Peyer's patch (tissue), 4 donors: Measurements from ENCODE around the gene MRPL58. TPM values are rescaled to one million over a fixed set of nuclear protein-coding genes. Genes with fewer than 3 reads are reported as not detected.
A peak's percentile ranks its signal among the peaks of the same experiment; 100 is the strongest.
"Not testable (repeated sequence)": the region's sequence is repeated elsewhere in the genome, so short reads cannot be mapped to it uniquely, and the experiment has no call there.

ENCODE experiments used
- DNase-seq, 3 donors: peaks; one replicate each; pipeline ENCODE4 v3.0.0-alpha.2; 2017 to 2019
- H3K27ac ChIP-seq, 4 donors: fragments of 200-600 bp; sonication (generic); one replicate each; pipeline ENCODE4 v1.5.1; 2016 to 2019
- H3K27me3 ChIP-seq, 2 donors: fragments of 200-600 bp; sonication (generic); one replicate each; pipeline ENCODE4 v1.5.1; 2019
- H3K36me3 ChIP-seq, 3 donors: fragments of 200-600 bp; sonication (generic); one replicate each; pipeline ENCODE4 v1.5.1; 2016 to 2019
- H3K4me1 ChIP-seq, 4 donors: fragments of 200-600 bp; sonication (generic); one replicate each; pipeline ENCODE4 v1.5.1; 2016 to 2019
- H3K4me3 ChIP-seq, 4 donors: fragments of 200-600 bp; sonication (generic); 1 replicate in 3 of 4; 2 replicates in 1 of 4; pipeline ENCODE4 v1.5.1; 2016 to 2019; ENCODE audit warnings: mild to moderate bottlenecking in 1 of 4
- H3K9me3 ChIP-seq, 4 donors: fragments of 200-600 bp; sonication (generic); one replicate each; pipeline ENCODE4 v1.5.1; 2016 to 2019; ENCODE audit warnings: mild to moderate bottlenecking in 1 of 4
- CTCF ChIP-seq, 6 experiments: fragments of 450-650 bp in 4 of 6; fragments of 200-600 bp in 2 of 6; sonication (generic) in 1 of 6; IDR thresholded peaks; one replicate each; pipeline ENCODE4 v1.5.1; 2017 to 2019; ENCODE audit warnings: antibody characterized with exemption in 6 of 6, mild to moderate bottlenecking in 3 of 6, moderate library complexity in 1 of 6
- POLR2A ChIP-seq, 2 donors: fragments of 450-650 bp; IDR thresholded peaks; one replicate each; pipeline ENCODE4 v1.5.1; 2017; ENCODE audit warnings: antibody characterized with exemption in 2 of 2, mild to moderate bottlenecking in 2 of 2, moderate library complexity in 2 of 2
- total RNA-seq, 4 donors: library from RNA; depleted of rRNA; stranded (reverse); fragments of >200 nt; gene quantifications; one replicate each; pipeline ENCODE4 v1.1.0, GENCODE V29; 2016

The MRPL58 gene
- total RNA-seq = 10 to 100 TPM; 17.3 to 42.7 (median 32.2) TPM

DNA sequence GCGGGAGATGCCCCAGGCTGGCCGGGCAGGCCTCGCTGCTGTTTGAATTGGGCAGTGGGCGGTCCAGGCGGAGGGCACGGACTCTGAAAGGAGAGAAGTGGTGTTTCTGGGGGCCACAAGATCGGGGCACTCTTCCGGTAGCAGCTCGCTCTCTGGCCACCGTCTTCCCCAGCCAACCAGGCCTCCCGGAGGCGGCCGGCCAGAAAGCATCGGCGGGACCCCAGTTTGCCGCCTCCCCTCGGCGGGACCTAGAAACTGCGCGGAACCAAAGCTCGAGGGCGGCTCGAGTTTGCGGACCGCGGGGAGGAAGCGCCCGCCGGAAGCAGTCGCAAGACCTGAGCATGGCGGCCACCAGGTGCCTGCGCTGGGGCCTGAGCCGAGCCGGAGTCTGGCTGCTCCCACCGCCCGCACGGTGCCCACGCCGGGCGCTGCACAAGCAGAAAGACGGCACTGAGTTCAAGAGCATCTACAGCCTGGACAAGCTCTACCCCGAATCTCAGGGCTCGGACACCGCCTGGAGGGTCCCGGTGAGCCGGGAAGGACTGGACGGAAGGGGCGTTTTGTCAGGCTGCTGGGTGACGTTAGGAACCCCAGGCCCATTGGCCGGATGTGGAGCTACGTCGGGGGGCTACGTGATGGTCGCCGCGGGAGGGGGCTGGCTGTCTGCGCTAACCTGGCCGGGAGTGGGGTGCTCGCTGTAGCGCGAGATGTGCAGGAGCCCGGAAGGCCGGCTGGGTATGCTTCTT lies at the start of gene MRPL58:
MRPL58 (plus strand) TSS at position 325 of the 746 bp plus-strand sequence; CDS start at position 342, 17 bp downstream.
- Histone ChIP-seq H3K4me1 (peaks cover 0 to 23% (median 7%) of the 10 kb centered on the region in 4 donors), H3K36me3 (peaks cover 0 to 12% (median 0%) of the 10 kb centered on the region in 3 donors), H3K27ac (peak within 1 kb of the TSS; percentile 59 to 88 (median 80)), H3K9me3 (no peaks in the 10 kb centered on the region), H3K27me3 (no peaks in the 10 kb centered on the region), H3K4me3 (peak within 1 kb of the TSS; percentile 82 to 94 (median 88))
- TF ChIP-seq CTCF (IDR thresholded peaks at IDR 0.05) (peak; percentile 20 to 77 (median 54)), POLR2A (IDR thresholded peaks at IDR 0.05) (no peak)
- DNase-seq = peak; percentile 73 to 89 (median 87)

DNA sequence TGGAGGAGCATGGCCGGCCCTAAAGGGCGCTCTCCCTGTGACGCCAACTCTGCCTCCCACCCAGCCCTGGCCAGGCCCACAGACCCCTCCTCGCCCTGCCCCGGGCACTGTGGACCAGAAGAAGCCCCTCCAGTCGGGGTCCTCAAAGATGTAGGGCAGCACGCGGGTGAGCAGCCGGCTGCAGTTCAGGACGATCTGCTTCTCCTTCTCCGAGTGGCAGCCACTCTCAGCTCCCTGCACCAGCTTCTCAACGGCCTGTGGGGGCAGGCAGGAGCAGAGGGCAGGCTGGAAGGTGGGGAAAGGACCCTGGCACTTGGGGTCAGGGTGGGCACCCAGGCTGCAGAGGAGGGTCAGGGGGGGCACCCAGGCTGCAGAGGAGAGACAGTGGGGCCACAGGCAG lies 48.8 kb upstream of the MRPL58 start:
- no peak for DNase-seq
- no peaks in the 10 kb centered on the region for H3K36me3 ChIP-seq

GRCh38 chr17:74964246-74964761 lies 48.2 kb upstream of the MRPL58 start:
- Histone ChIP-seq H3K27ac (no peak overlapping the region), H3K4me3 (no peak overlapping the region), H3K27me3 (no peaks in the 10 kb centered on the region), H3K9me3 (no peaks in the 10 kb centered on the region), H3K36me3 (no peaks in the 10 kb centered on the region), H3K4me1 (peaks cover 0 to 15% (median 4%) of the 10 kb centered on the region in 4 donors)
- no peak for DNase-seq
- TF ChIP-seq POLR2A (IDR thresholded peaks at IDR 0.05) (no peak), CTCF (IDR thresholded peaks at IDR 0.05) (no peak)

More for the DNA sequence above, 48.8 kb upstream of the MRPL58 start:
- no peak overlapping the region for H3K4me3 ChIP-seq
- H3K27me3 ChIP-seq = no peaks in the 10 kb centered on the region
- no peak overlapping the region for H3K27ac ChIP-seq
- no peak for TF ChIP-seq CTCF (IDR thresholded peaks at IDR 0.05)
- no peak for TF ChIP-seq POLR2A (IDR thresholded peaks at IDR 0.05)
- no peaks in the 10 kb centered on the region for H3K9me3 ChIP-seq
- H3K4me1 ChIP-seq = peaks cover 0 to 8% (median 4%) of the 10 kb centered on the region in 4 donors

- no peak for TF ChIP-seq CTCF (IDR thresholded peaks at IDR 0.05)
- TF ChIP-seq POLR2A (IDR thresholded peaks at IDR 0.05) = no peak
- Histone ChIP-seq H3K27ac (no peak overlapping the region), H3K4me1 (peaks cover 0 to 15% (median 4%) of the 10 kb centered on the region in 4 donors), H3K36me3 (no peaks in the 10 kb centered on the region), H3K27me3 (no peaks in the 10 kb centered on the region), H3K4me3 (no peak overlapping the region), H3K9me3 (no peaks in the 10 kb centered on the region)
- no peak for DNase-seq
Measured at GRCh38 chr17:74964988-74965622, 47.4 kb upstream of the MRPL58 start.

DNA sequence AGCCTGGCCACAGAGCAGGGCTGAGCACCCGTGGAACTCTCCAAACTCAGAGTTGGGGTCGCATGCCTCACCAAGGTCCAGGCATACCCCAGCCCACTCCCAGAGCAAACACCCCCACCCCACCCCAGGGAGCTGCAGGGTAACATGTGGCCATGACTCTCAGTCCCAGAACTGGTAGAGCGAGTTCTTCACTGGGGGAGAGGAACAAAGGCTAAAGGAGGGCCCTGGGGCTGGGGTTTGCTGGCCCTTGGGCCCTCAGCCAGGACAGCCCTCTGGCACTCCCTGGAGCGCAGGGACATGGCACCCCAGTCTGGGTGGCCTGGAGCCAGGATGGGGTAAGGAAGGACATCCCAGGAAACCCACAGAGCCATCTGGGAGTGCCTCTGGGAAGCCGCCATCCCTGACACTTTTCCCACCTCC lies 44.1 kb upstream of the MRPL58 start:
- TF ChIP-seq CTCF (IDR thresholded peaks at IDR 0.05) (no peak), POLR2A (IDR thresholded peaks at IDR 0.05) (no peak)
- no peaks in the 10 kb centered on the region for H3K27me3 ChIP-seq
- H3K9me3 ChIP-seq = no peaks in the 10 kb centered on the region
- peaks cover 2 to 30% (median 10%) of the 10 kb centered on the region in 4 donors for H3K4me1 ChIP-seq
- H3K36me3 ChIP-seq = no peaks in the 10 kb centered on the region
- DNase-seq = peak in 2 of 3 donors; percentile 58 to 70
- peak overlapping the region in 1 of 4 donors; percentile 46 for H3K27ac ChIP-seq
- H3K4me3 ChIP-seq = no peak overlapping the region

DNA sequence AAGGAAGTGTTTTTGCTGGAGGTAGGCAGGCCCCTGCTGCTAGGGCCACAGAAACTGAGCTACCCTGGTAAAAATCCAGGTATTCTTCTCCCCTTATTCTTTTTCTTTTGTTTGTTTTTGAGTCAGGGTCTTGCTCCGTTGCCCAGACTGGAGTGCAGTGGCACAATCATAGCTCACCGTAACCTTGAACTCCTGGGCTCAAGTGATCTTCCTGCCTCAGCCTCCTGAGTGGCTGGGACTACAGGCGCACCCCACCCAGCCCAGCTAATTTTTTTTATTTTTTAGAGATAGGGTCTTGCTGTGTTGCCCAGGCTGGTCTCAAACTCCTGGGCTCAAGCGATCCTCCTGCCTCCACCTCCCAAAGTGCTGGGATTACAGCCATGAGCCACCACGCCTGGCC lies 43.0 kb upstream of the MRPL58 start:
- not testable (repeated sequence) for H3K9me3 ChIP-seq, DNase-seq, H3K4me3 ChIP-seq, H3K27ac ChIP-seq, H3K27me3 ChIP-seq, H3K36me3 ChIP-seq
- H3K4me1 ChIP-seq = peaks cover 2 to 30% (median 10%) of the 10 kb centered on the region in 4 donors
